Measurements from ENCODE around the gene RITA1. TPM values are rescaled to one million over a fixed set of nuclear protein-coding genes. Genes with fewer than 3 reads are reported as not detected.
A peak's percentile ranks its signal among the peaks of the same experiment; 100 is the strongest.

RITA1 gene
- total and polyA plus RNA-seq, 10 of the 15 experiments (the other 5 are each of a cell fraction or from before 2014, with no cell fraction given): 2.3 to 39.9 (median 24.8) TPM

DNA sequence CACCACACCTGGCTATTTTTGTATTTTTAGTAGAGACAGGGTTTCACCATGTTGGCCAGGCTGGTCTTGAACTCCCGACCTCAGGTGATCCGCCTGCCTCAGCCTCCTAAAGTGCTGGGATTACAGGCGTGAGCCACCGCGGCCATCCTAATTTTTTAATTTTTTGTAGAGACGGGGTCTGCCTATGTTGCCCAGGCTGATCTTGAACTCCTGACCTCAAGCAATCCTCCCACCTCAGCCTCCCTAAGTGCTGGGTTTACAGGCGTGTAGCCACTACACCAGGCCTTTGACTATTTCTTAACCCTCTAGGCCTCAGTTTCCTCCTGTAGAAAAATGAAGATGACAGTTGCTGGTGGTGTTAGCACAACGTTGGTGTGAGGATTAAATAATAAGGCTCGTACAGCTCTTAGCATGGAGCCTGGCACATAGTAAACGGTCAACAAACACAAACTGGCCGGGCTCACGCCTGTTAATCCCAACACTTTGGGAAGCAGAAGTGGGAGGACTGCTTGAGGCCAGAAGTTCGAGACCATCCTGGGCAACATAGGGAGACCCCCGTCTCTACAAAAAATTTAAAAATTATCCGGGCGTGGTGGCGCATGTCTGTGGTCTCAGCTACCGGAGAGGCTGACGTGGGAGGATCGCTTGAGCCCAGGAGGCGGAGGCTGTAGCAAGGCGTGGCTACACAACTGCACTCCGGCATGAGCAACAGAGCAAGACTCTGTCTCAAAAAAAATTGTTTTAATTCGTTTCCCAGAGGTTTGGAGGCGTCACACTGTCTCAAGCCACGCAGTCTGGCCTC lies 1.2 kb upstream of the RITA1 start (continued):
- TF ChIP-seq, protein P1, sequence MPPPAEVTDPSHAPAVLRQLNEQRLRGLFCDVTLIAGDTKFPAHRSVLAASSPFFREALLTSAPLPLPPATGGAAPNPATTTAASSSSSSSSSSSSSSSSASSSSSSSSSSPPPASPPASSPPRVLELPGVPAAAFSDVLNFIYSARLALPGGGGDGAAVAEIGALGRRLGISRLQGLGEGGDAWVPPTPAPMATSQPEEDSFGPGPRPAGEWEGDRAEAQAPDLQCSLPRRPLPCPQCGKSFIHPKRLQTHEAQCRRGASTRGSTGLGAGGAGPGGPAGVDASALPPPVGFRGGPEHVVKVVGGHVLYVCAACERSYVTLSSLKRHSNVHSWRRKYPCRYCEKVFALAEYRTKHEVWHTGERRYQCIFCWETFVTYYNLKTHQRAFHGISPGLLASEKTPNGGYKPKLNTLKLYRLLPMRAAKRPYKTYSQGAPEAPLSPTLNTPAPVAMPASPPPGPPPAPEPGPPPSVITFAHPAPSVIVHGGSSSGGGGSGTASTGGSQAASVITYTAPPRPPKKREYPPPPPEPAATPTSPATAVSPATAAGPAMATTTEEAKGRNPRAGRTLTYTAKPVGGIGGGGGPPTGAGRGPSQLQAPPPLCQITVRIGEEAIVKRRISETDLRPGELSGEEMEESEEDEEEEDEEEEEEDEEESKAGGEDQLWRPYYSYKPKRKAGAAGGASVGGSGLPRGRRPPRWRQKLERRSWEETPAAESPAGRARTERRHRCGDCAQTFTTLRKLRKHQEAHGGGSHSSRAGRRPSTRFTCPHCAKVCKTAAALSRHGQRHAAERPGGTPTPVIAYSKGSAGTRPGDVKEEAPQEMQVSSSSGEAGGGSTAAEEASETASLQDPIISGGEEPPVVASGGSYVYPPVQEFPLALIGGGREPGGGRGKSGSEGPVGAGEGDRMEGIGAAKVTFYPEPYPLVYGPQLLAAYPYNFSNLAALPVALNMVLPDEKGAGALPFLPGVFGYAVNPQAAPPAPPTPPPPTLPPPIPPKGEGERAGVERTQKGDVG (CRISPR knock-in tag; IDR thresholded peaks at IDR 0.05): no peak
- TF ChIP-seq SRF (IDR thresholded peaks at IDR 0.05; ENCODE audit: low read depth in 2 of 2, low read length in 2 of 2) (no peak), RBBP5 (conservative IDR thresholded peaks at IDR 0.05) (no peak), MEF2B (IDR thresholded peaks at IDR 0.05; ENCODE audit: partially characterized antibody, poor library complexity, severe bottlenecking) (no peak), ZNF207 (IDR thresholded peaks at IDR 0.05; ENCODE audit: borderline replicate concordance) (no peak), NR2F1 (conservative IDR thresholded peaks at IDR 0.05) (0 out of 2 replicates have a peak, but pooled peaks have one; percentile 35), ZNF622 (IDR thresholded peaks at IDR 0.05) (no peak), RFX5 (IDR thresholded peaks at IDR 0.05; ENCODE audit: low read depth, low read length) (no peak), NFXL1 (IDR thresholded peaks at IDR 0.05; ENCODE audit: borderline replicate concordance) (no peak), RAD21 (IDR thresholded peaks at IDR 0.05; ENCODE audit: insufficient read depth, low read depth, low read length) (no peak), CBX3 (IDR thresholded peaks at IDR 0.05; ENCODE audit: borderline replicate concordance, low read depth) (no peak), YY1 (IDR thresholded peaks at IDR 0.05; ENCODE audit: low read depth, low read length) (0 out of 2 replicates have a peak, but pooled peaks have one; percentile 13), EZH2 (IDR thresholded peaks at IDR 0.05; ENCODE audit: borderline replicate concordance, control insufficient read depth, low read depth, low read length) (no peak), NFIC (IDR thresholded peaks at IDR 0.05; ENCODE audit: low read depth, low read length) (no peak)
- TF ChIP-seq, protein P2, sequence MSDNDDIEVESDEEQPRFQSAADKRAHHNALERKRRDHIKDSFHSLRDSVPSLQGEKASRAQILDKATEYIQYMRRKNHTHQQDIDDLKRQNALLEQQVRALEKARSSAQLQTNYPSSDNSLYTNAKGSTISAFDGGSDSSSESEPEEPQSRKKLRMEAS (IDR thresholded peaks at IDR 0.05; ENCODE audit: low read depth, low read length): no peak
- TF ChIP-seq, protein P3, sequence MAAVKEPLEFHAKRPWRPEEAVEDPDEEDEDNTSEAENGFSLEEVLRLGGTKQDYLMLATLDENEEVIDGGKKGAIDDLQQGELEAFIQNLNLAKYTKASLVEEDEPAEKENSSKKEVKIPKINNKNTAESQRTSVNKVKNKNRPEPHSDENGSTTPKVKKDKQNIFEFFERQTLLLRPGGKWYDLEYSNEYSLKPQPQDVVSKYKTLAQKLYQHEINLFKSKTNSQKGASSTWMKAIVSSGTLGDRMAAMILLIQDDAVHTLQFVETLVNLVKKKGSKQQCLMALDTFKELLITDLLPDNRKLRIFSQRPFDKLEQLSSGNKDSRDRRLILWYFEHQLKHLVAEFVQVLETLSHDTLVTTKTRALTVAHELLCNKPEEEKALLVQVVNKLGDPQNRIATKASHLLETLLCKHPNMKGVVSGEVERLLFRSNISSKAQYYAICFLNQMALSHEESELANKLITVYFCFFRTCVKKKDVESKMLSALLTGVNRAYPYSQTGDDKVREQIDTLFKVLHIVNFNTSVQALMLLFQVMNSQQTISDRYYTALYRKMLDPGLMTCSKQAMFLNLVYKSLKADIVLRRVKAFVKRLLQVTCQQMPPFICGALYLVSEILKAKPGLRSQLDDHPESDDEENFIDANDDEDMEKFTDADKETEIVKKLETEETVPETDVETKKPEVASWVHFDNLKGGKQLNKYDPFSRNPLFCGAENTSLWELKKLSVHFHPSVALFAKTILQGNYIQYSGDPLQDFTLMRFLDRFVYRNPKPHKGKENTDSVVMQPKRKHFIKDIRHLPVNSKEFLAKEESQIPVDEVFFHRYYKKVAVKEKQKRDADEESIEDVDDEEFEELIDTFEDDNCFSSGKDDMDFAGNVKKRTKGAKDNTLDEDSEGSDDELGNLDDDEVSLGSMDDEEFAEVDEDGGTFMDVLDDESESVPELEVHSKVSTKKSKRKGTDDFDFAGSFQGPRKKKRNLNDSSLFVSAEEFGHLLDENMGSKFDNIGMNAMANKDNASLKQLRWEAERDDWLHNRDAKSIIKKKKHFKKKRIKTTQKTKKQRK (IDR thresholded peaks at IDR 0.05; ENCODE audit: low read depth, low read length): no peak
- TF ChIP-seq, protein P4, sequence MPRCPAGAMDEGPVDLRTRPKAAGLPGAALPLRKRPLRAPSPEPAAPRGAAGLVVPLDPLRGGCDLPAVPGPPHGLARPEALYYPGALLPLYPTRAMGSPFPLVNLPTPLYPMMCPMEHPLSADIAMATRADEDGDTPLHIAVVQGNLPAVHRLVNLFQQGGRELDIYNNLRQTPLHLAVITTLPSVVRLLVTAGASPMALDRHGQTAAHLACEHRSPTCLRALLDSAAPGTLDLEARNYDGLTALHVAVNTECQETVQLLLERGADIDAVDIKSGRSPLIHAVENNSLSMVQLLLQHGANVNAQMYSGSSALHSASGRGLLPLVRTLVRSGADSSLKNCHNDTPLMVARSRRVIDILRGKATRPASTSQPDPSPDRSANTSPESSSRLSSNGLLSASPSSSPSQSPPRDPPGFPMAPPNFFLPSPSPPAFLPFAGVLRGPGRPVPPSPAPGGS (IDR thresholded peaks at IDR 0.05; ENCODE audit: borderline replicate concordance, insufficient read depth, low read depth, low read length, poor library complexity, severe bottlenecking): no peak
- TF ChIP-seq, protein P5, sequence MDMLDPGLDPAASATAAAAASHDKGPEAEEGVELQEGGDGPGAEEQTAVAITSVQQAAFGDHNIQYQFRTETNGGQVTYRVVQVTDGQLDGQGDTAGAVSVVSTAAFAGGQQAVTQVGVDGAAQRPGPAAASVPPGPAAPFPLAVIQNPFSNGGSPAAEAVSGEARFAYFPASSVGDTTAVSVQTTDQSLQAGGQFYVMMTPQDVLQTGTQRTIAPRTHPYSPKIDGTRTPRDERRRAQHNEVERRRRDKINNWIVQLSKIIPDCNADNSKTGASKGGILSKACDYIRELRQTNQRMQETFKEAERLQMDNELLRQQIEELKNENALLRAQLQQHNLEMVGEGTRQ (IDR thresholded peaks at IDR 0.05; ENCODE audit: borderline replicate concordance, low read depth, low read length): no peak
